Loucy (cell line): Measurements from ENCODE around the gene B9D1.

Experiments used
- H2AFZ ChIP-seq: fragments of 200-600 bp; sonication (generic); 2 replicates; pipeline ENCODE4 v1.6.0; 2016; ENCODE audit warnings: antibody characterized with exemption, mild to moderate bottlenecking, low read length, moderate library complexity
- H3F3A ChIP-seq: fragments of 200-600 bp; 2 replicates; pipeline ENCODE4 v1.6.0; 2016; ENCODE audit warnings: antibody characterized with exemption, low read depth, mild to moderate bottlenecking
- H3K27me3 ChIP-seq: fragments of 200-600 bp; sonication (generic); 2 replicates; pipeline ENCODE4 v1.6.1; 2014; ENCODE audit warnings: low read length, mild to moderate bottlenecking; ENCODE audit not compliant: insufficient read depth, poor library complexity, severe bottlenecking
- H3K36me3 ChIP-seq: fragments of 200-600 bp; sonication (generic); 2 replicates; pipeline ENCODE4 v1.6.1; 2016; ENCODE audit warnings: low read length; ENCODE audit not compliant: insufficient read depth
- H3K4me1 ChIP-seq: fragments of 200-600 bp; sonication (generic); 2 replicates; pipeline ENCODE4 v1.5.1; 2014; ENCODE audit warnings: low read length, mild to moderate bottlenecking; ENCODE audit not compliant: insufficient read depth, poor library complexity, severe bottlenecking
- H3K4me2 ChIP-seq: fragments of 200-600 bp; sonication (generic); 2 replicates; pipeline ENCODE4 v1.6.0; 2014; ENCODE audit warnings: antibody characterized with exemption, low read length, low read depth, mild to moderate bottlenecking; ENCODE audit not compliant: poor library complexity, severe bottlenecking
- H3K4me3 ChIP-seq: fragments of 200-600 bp; sonication (generic); 2 replicates; pipeline ENCODE4 v1.5.1; 2014; ENCODE audit warnings: low read length, mild to moderate bottlenecking, mixed read lengths; ENCODE audit not compliant: poor library complexity, severe bottlenecking
- H3K79me2 ChIP-seq: fragments of 200-600 bp; sonication (generic); 2 replicates; pipeline ENCODE4 v1.6.1; 2014; ENCODE audit warnings: low read length; ENCODE audit not compliant: insufficient read depth
- H3K9ac ChIP-seq: fragments of 200-600 bp; sonication (generic); 2 replicates; pipeline ENCODE4 v1.6.0; 2014; ENCODE audit warnings: mild to moderate bottlenecking, low read depth, low read length, moderate library complexity; ENCODE audit not compliant: poor library complexity, severe bottlenecking
- H3K9me2 ChIP-seq: fragments of 200-600 bp; sonication (generic); replicated peaks from 2 replicates; pipeline ENCODE4 v1.6.1; 2016; ENCODE audit warnings: low read depth, low read length, mixed read lengths
- H3K9me3 ChIP-seq: fragments of 200-600 bp; sonication (generic); 2 replicates; pipeline ENCODE4 v1.6.1; 2014; ENCODE audit warnings: mild to moderate bottlenecking, antibody characterized with exemption, low read length, low read depth; ENCODE audit not compliant: insufficient read depth
- H4K20me1 ChIP-seq: fragments of 200-600 bp; sonication (generic); 2 replicates; pipeline ENCODE4 v1.6.0; 2014; ENCODE audit warnings: antibody characterized with exemption, low read length, mild to moderate bottlenecking; ENCODE audit not compliant: insufficient read depth, poor library complexity, severe bottlenecking
- EZH2phosphoT487 ChIP-seq: fragments of 200-600 bp; IDR thresholded peaks from 2 replicates; pipeline ENCODE4 v1.6.1; 2018; ENCODE audit warnings: antibody characterized with exemption, mild to moderate bottlenecking, moderate library complexity, borderline replicate concordance
- TF ChIP-seq, protein P1 (sequence below): fragments of 200-600 bp; sonication (generic); conservative IDR thresholded peaks from 2 replicates; pipeline ENCODE4 v1.5.1; 2014; ENCODE audit warnings: mild to moderate bottlenecking, antibody characterized with exemption, low read length

Gene B9D1

GRCh38 chr17:19343256-19343630 lies 19.3 kb downstream of the B9D1 start:
- H2AFZ ChIP-seq: no peak overlapping the region
- H3K4me1 ChIP-seq: no peaks in the 10 kb centered on the region
- H4K20me1 ChIP-seq: no peaks in the 10 kb centered on the region
- no peaks in the 10 kb centered on the region for H3K9me2 ChIP-seq
- TF ChIP-seq, protein P1, sequence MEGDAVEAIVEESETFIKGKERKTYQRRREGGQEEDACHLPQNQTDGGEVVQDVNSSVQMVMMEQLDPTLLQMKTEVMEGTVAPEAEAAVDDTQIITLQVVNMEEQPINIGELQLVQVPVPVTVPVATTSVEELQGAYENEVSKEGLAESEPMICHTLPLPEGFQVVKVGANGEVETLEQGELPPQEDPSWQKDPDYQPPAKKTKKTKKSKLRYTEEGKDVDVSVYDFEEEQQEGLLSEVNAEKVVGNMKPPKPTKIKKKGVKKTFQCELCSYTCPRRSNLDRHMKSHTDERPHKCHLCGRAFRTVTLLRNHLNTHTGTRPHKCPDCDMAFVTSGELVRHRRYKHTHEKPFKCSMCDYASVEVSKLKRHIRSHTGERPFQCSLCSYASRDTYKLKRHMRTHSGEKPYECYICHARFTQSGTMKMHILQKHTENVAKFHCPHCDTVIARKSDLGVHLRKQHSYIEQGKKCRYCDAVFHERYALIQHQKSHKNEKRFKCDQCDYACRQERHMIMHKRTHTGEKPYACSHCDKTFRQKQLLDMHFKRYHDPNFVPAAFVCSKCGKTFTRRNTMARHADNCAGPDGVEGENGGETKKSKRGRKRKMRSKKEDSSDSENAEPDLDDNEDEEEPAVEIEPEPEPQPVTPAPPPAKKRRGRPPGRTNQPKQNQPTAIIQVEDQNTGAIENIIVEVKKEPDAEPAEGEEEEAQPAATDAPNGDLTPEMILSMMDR: no peak
- TF ChIP-seq EZH2phosphoT487: no peak
- H3F3A ChIP-seq: no peaks in the 10 kb centered on the region
- H3K9ac ChIP-seq: no peak overlapping the region
- no peaks in the 10 kb centered on the region for H3K27me3 ChIP-seq
- H3K9me3 ChIP-seq: no peaks in the 10 kb centered on the region
- no peaks in the 10 kb centered on the region for H3K36me3 ChIP-seq
- H3K4me2 ChIP-seq: no peak overlapping the region
- H3K79me2 ChIP-seq: no peaks in the 10 kb centered on the region
- no peak overlapping the region for H3K4me3 ChIP-seq

GRCh38 chr17:19342611-19343255 lies 19.8 kb downstream of the B9D1 start:
- H3K4me1 ChIP-seq: no peaks in the 10 kb centered on the region
- H3K9me2 ChIP-seq: no peaks in the 10 kb centered on the region
- no peak overlapping the region for H2AFZ ChIP-seq
- no peaks in the 10 kb centered on the region for H3K79me2 ChIP-seq
- no peak overlapping the region for H3K9ac ChIP-seq
- no peaks in the 10 kb centered on the region for H3K9me3 ChIP-seq
- H3K36me3 ChIP-seq: no peaks in the 10 kb centered on the region
- no peak overlapping the region for H3K4me2 ChIP-seq
- H3F3A ChIP-seq: no peaks in the 10 kb centered on the region
- no peak for TF ChIP-seq EZH2phosphoT487
- TF ChIP-seq, protein P1: no peak
- H4K20me1 ChIP-seq: no peaks in the 10 kb centered on the region
- H3K4me3 ChIP-seq: no peak overlapping the region
- no peaks in the 10 kb centered on the region for H3K27me3 ChIP-seq

- no peaks in the 10 kb centered on the region for H3K36me3 ChIP-seq
- H3K79me2 ChIP-seq: no peaks in the 10 kb centered on the region
- H3K4me1 ChIP-seq: no peaks in the 10 kb centered on the region
- H3K9ac ChIP-seq: no peak overlapping the region
- no peak overlapping the region for H3K4me3 ChIP-seq
- no peak overlapping the region for H2AFZ ChIP-seq
- no peak overlapping the region for H3K4me2 ChIP-seq
- H4K20me1 ChIP-seq: no peaks in the 10 kb centered on the region
- no peaks in the 10 kb centered on the region for H3K9me2 ChIP-seq
- H3K27me3 ChIP-seq: no peaks in the 10 kb centered on the region
- TF ChIP-seq, protein P1: no peak
- TF ChIP-seq EZH2phosphoT487: no peak
- H3F3A ChIP-seq: no peaks in the 10 kb centered on the region
- H3K9me3 ChIP-seq: no peaks in the 10 kb centered on the region
These were observed 20.6 kb downstream of the B9D1 start for GRCh38 chr17:19341641-19342610.
